HepG2 (cell line): ENCODE results near the gene INTS15. TPM values are rescaled to one million over a fixed set of nuclear protein-coding genes. Genes with fewer than 3 reads are reported as not detected.

Experiments
- E2F2 ChIP-seq: sonication (generic); formaldehyde crosslinking; IDR thresholded peaks from 2 replicates; pipeline ENCODE4 v1.4.0; 2020; ENCODE audit warnings: missing genetic modification reagents, borderline replicate concordance
- GATAD1 ChIP-seq: IDR thresholded peaks from 2 replicates; pipeline ENCODE4 v1.6.1; 2016; ENCODE audit warnings: missing genetic modification reagents, missing compliant biosample characterization
- HDAC2 ChIP-seq: sonication (generic); formaldehyde crosslinking; IDR thresholded peaks from 2 replicates; pipeline ENCODE4 v1.4.0; 2020; ENCODE audit warnings: missing genetic modification reagents
- IRF1 ChIP-seq: sonication (generic); formaldehyde crosslinking; IDR thresholded peaks from 2 replicates; pipeline ENCODE4 v1.4.0; 2020; ENCODE audit warnings: low read depth, mild to moderate bottlenecking, missing genetic modification reagents
- KLF16 ChIP-seq, 2 experiments: sonication (generic) in 1 of 2; formaldehyde crosslinking in 1 of 2; IDR thresholded peaks; 2 replicates each; pipeline versions ENCODE4 v1.6.1 to v1.8.0; 2016 to 2023; ENCODE audit warnings: missing genetic modification reagents in 2 of 2, missing compliant biosample characterization in 1 of 2
- MIXL1 ChIP-seq: IDR thresholded peaks from 2 replicates; pipeline ENCODE4 v1.6.1; 2016
- MLLT10 ChIP-seq: sonication (generic); formaldehyde crosslinking; IDR thresholded peaks from 2 replicates; pipeline ENCODE4 v1.4.0; 2020; ENCODE audit warnings: missing genetic modification reagents
- MXD4 ChIP-seq: IDR thresholded peaks from 2 replicates; pipeline ENCODE4 v1.6.1; 2016; ENCODE audit warnings: mild to moderate bottlenecking, missing biosample characterization, missing genetic modification reagents
- PPARG ChIP-seq: conservative IDR thresholded peaks from 2 replicates; pipeline ENCODE4 v1.6.1; 2016; ENCODE audit warnings: missing biosample characterization, missing genetic modification reagents
- SMAD3 ChIP-seq: sonication (generic); formaldehyde crosslinking; IDR thresholded peaks from 2 replicates; pipeline ENCODE4 v1.4.0; 2020; ENCODE audit warnings: missing genetic modification reagents
- TBX2 ChIP-seq: sonication (generic); formaldehyde crosslinking; IDR thresholded peaks from 2 replicates; pipeline ENCODE4 v1.5.0; 2020; ENCODE audit warnings: missing genetic modification reagents, mild to moderate bottlenecking, borderline replicate concordance
- TMF1 ChIP-seq: sonication (generic); formaldehyde crosslinking; IDR thresholded peaks from 2 replicates; pipeline ENCODE4 v1.8.1; 2022; ENCODE audit warnings: low read depth, missing genetic modification reagents
- ZBTB8A ChIP-seq: sonication (generic); formaldehyde crosslinking; IDR thresholded peaks from 2 replicates; pipeline ENCODE4 v1.4.0; 2020; ENCODE audit warnings: mild to moderate bottlenecking, low read depth, missing genetic modification reagents, borderline replicate concordance
- ZHX2 ChIP-seq, 2 experiments: sonication (generic) in 1 of 2; formaldehyde crosslinking in 1 of 2; IDR thresholded peaks; 2 replicates each; pipeline versions ENCODE4 v1.6.1 to v1.9.0; 2014 to 2022; ENCODE audit warnings: antibody characterized with exemption in 1 of 2, borderline replicate concordance in 1 of 2, inconsistent platforms in 1 of 2, low read depth in 1 of 2, missing genetic modification reagents in 1 of 2
- ZMYM2 ChIP-seq: sonication (generic); formaldehyde crosslinking; IDR thresholded peaks from 2 replicates; pipeline ENCODE4 v1.8.0; 2022; ENCODE audit warnings: mild to moderate bottlenecking, missing genetic modification reagents
- ZNF207 ChIP-seq: fragments of 450-650 bp; IDR thresholded peaks from 2 replicates; pipeline ENCODE4 v1.6.1; 2016; ENCODE audit warnings: antibody characterized with exemption, borderline replicate concordance
- ZNF24 ChIP-seq: fragments of 450-650 bp; IDR thresholded peaks from 2 replicates; pipeline ENCODE4 v1.6.1; 2017; ENCODE audit warnings: antibody characterized with exemption, mild to moderate bottlenecking
- ZNF451 ChIP-seq: sonication (generic); formaldehyde crosslinking; IDR thresholded peaks from 2 replicates; pipeline ENCODE4 v1.5.0; 2020; ENCODE audit warnings: mild to moderate bottlenecking, missing genetic modification reagents
- ZNF501 ChIP-seq: sonication (generic); formaldehyde crosslinking; IDR thresholded peaks from 2 replicates; pipeline ENCODE4 v1.5.1; 2020; ENCODE audit warnings: mild to moderate bottlenecking, moderate library complexity, missing genetic modification reagents
- polyA plus RNA-seq, 8 experiments: library from polyadenylated mRNA; depleted of rRNA in 3 of 8; stranded (reverse) in 7 of 8; unstranded in 1 of 8; fragments of >200 nt; fragmentation: Illumina TruSeq in 4 of 8; extraction: Trizol in 4 of 8; gene quantifications; 2 replicates each; pipeline versions ENCODE4 v1.2.1 to v1.2.3, GENCODE V29; 2011 to 2016; ENCODE audit warnings: low read depth in 4 of 8, missing spikeins in 1 of 8, mixed read lengths in 1 of 8; ENCODE audit not compliant: insufficient read depth in 1 of 8
- total RNA-seq, 5 experiments: library from RNA; depleted of rRNA; stranded (reverse); fragments of >200 nt; fragmentation: Illumina TruSeq; extraction: Trizol; gene quantifications; 2 replicates each; pipeline ENCODE4 v1.2.3, GENCODE V29; 2016; ENCODE audit warnings: low read depth in 1 of 5
- TF ChIP-seq, protein P1 (sequence below): sonication (generic); formaldehyde crosslinking; IDR thresholded peaks from 2 replicates; pipeline ENCODE4 v1.8.1; 2023; ENCODE audit warnings: missing genetic modification reagents, inconsistent platforms, borderline replicate concordance

INTS15 gene
- total and polyA plus RNA-seq, 2 of the 13 experiments (the other 11 are each of a cell fraction or from before 2014, with no cell fraction given): 16.3 to 25.7 TPM

- TF ChIP-seq, protein P1, sequence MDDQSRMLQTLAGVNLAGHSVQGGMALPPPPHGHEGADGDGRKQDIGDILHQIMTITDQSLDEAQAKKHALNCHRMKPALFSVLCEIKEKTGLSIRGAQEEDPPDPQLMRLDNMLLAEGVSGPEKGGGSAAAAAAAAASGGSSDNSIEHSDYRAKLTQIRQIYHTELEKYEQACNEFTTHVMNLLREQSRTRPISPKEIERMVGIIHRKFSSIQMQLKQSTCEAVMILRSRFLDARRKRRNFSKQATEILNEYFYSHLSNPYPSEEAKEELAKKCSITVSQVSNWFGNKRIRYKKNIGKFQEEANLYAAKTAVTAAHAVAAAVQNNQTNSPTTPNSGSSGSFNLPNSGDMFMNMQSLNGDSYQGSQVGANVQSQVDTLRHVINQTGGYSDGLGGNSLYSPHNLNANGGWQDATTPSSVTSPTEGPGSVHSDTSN (CRISPR knock-in tag): peak; percentile 56; the same call in 1 of the 2 replicates
- peak; percentile 58; the same call in 1 of the 2 replicates for TF ChIP-seq GATAD1
- TF ChIP-seq TBX2 (CRISPR knock-in tag): peak; percentile 29; the same call in 1 of the 2 replicates
- no peak for TF ChIP-seq IRF1 (CRISPR knock-in tag)
- TF ChIP-seq HDAC2 (CRISPR knock-in tag): peak; percentile 59; the same call in 1 of the 2 replicates
- TF ChIP-seq E2F2 (CRISPR knock-in tag): peak; percentile 23; the same call in 1 of the 2 replicates
- TF ChIP-seq TMF1 (CRISPR knock-in tag): 0 out of 2 replicates have a peak, but pooled peaks have one; percentile 57
- TF ChIP-seq PPARG (CRISPR knock-in tag): peak; percentile 41; the same call in 1 of the 2 replicates
- 0 out of 2 replicates have a peak, but pooled peaks have one; percentile 31 for TF ChIP-seq MLLT10 (CRISPR knock-in tag)
- TF ChIP-seq ZMYM2: peak; percentile 69; the same call in 1 of the 2 replicates
- 0 out of 2 replicates have a peak, but pooled peaks have one; percentile 17 for TF ChIP-seq SMAD3
- peak; percentile 48; the same call in 1 of the 2 replicates for TF ChIP-seq MXD4 (CRISPR knock-in tag)
- TF ChIP-seq ZNF207: no peak
- no peak for TF ChIP-seq ZHX2 (IDR thresholded peaks at IDR 0.05; ENCODE audit: low read depth)
- no peak for TF ChIP-seq ZHX2 (CRISPR knock-in tag; IDR thresholded peaks at IDR 0.05; ENCODE audit: borderline replicate concordance)
- no peak for TF ChIP-seq ZBTB8A (CRISPR knock-in tag)
- TF ChIP-seq ZNF24: no peak
- TF ChIP-seq ZNF501 (CRISPR knock-in tag): peak; percentile 37; the same call in 1 of the 2 replicates
- TF ChIP-seq MIXL1: no peak
- peak in 1 of 2 experiments; percentile 58; a peak in 1 of 4 replicates for TF ChIP-seq KLF16 (CRISPR knock-in tag; IDR thresholded peaks at IDR 0.05)
- TF ChIP-seq ZNF451 (CRISPR knock-in tag): no peak
Observed at GRCh38 chr7:6615723-6616555, 26.1 kb downstream of the INTS15 start (continued).
